Activated CD4-positive, CD25-positive, alpha-beta regulatory T cell treated with anti-CD3 and anti-CD28 coated beads, Interleukin-2, amount 50 U/mL, for 16 hours (primary cell): ENCODE measurements around the gene DAO.

Experiments
- DNase-seq: peaks from one replicate; pipeline ENCODE4 v3.0.0-alpha.2; 2020; ENCODE audit warnings: low read depth, low spot score

Gene DAO

GRCh38 chr12:108918960-108919642, 39.2 kb downstream of the DAO start:
- DNase-seq, result no peak

GRCh38 chr12:108921946-108922345, 42.1 kb downstream of the DAO start:
- no peak for DNase-seq

- DNase-seq, result no peak
These were observed 43.0 kb downstream of the DAO start for GRCh38 chr12:108922918-108923317.

- DNase-seq, result no peak
These were observed 48.8 kb downstream of the DAO start for GRCh38 chr12:108928695-108929094.

- DNase-seq, result no peak
These were observed 50.3 kb downstream of the DAO start for GRCh38 chr12:108930155-108930554.

GRCh38 chr12:108930756-108931155, 50.9 kb downstream of the DAO start:
- DNase-seq, result no peak

- no peak for DNase-seq
These were observed 54.1 kb downstream of the DAO start for GRCh38 chr12:108933949-108934348.

- no peak for DNase-seq
These were observed 55.4 kb downstream of the DAO start for GRCh38 chr12:108935159-108935763.

GRCh38 chr12:108938247-108938924, 58.5 kb downstream of the DAO start:
- DNase-seq, result no peak

- no peak for DNase-seq
These were observed 59.7 kb downstream of the DAO start for GRCh38 chr12:108939594-108939993.

GRCh38 chr12:108940138-108940537, 60.2 kb downstream of the DAO start:
- no peak for DNase-seq

GRCh38 chr12:108947097-108947496, 67.2 kb downstream of the DAO start:
- DNase-seq, result no peak

- no peak for DNase-seq
These were observed 68.5 kb downstream of the DAO start for GRCh38 chr12:108948367-108948766.

- no peak for DNase-seq
These were observed 70.1 kb downstream of the DAO start for GRCh38 chr12:108949976-108950375.
